IMR-90 (cell line): Measurements from ENCODE around the gene NPAS2. TPM values are rescaled to one million over a fixed set of nuclear protein-coding genes. Genes with fewer than 3 reads are reported as not detected.

Source experiments
- ATAC-seq: fragments of 200-7000 bp; cut with Tn5 transposase; 2 replicates; pipeline ENCODE4 v1.9.1; 2020; ENCODE audit warnings: low read depth, mild to moderate bottlenecking, moderate library complexity
- BruUV-seq: library from RNA; stranded (reverse); fragments of 400-500 nt; replicated peaks from 2 replicates; lab custom pipeline; 2021; lab: Mats Ljungman, UMichigan
- CTCF ChIA-PET: fragments of 300-600 bp; formaldehyde crosslinking; extraction: SDS; loops from one replicate; lab custom pipeline; 2021; ENCODE audit warnings: antibody characterized with exemption; lab: Yijun Ruan, JAX
- POLR2A ChIA-PET: fragments of 300-600 bp; sonication (Branson Sonifier 250); formaldehyde crosslinking; loops from one replicate; lab custom pipeline; 2022; ENCODE audit warnings: antibody characterized with exemption; ENCODE audit not compliant: unreplicated experiment; lab: Charles Lee
- DNase-seq: peaks from one replicate; pipeline ENCODE4 v3.0.0; 2013
- H2AFZ ChIP-seq: replicated peaks from 2 replicates; pipeline ENCODE3; 2013; ENCODE audit warnings: low read length, mild to moderate bottlenecking; ENCODE audit not compliant: poor library complexity
- H2AK5ac ChIP-seq: 2 replicates; pipeline ENCODE4 v1.6.1; 2013; ENCODE audit warnings: low read depth, low read length, inconsistent platforms
- H2AK9ac ChIP-seq: replicated peaks from 2 replicates; pipeline ENCODE3; 2013; ENCODE audit warnings: mild to moderate bottlenecking, low read depth, low read length, moderate library complexity; ENCODE audit not compliant: poor library complexity
- H2BK120ac ChIP-seq: 2 replicates; pipeline ENCODE4 v1.6.1; 2013; ENCODE audit warnings: low read depth, low read length, inconsistent platforms
- H2BK15ac ChIP-seq: 3 replicates; pipeline ENCODE4 v1.6.1; 2013; ENCODE audit warnings: low read depth, low read length, inconsistent platforms
- H2BK20ac ChIP-seq: 2 replicates; pipeline ENCODE4 v1.6.1; 2013; ENCODE audit warnings: low read depth, mild to moderate bottlenecking, inconsistent platforms, low read length, moderate library complexity
- H2BK5ac ChIP-seq: 2 replicates; pipeline ENCODE4 v1.6.1; 2013; ENCODE audit warnings: mild to moderate bottlenecking, low read depth, low read length, inconsistent platforms; ENCODE audit not compliant: poor library complexity, severe bottlenecking
- H3K14ac ChIP-seq: replicated peaks from 2 replicates; pipeline ENCODE4 v1.6.1; 2013; ENCODE audit warnings: low read depth, low read length, inconsistent platforms
- H3K18ac ChIP-seq: 2 replicates; pipeline ENCODE4 v1.6.1; 2013; ENCODE audit warnings: low read depth, low read length, control low read depth
- H3K23ac ChIP-seq: 2 replicates; pipeline ENCODE4 v1.6.1; 2013; ENCODE audit warnings: low read depth, low read length, inconsistent platforms
- H3K27ac ChIP-seq: 2 replicates; pipeline ENCODE4 v1.5.1; 2013; ENCODE audit warnings: mild to moderate bottlenecking, control low read depth, low read length; ENCODE audit not compliant: insufficient read depth
- H3K27me3 ChIP-seq: 2 replicates; pipeline ENCODE4 v1.6.1; 2013; ENCODE audit warnings: low read length; ENCODE audit not compliant: control insufficient read depth, insufficient read depth
- H3K36me3 ChIP-seq: 2 replicates; pipeline ENCODE4 v1.6.1; 2013; ENCODE audit warnings: low read length, mixed read lengths; ENCODE audit not compliant: control insufficient read depth, insufficient read depth
- H3K4ac ChIP-seq: 2 replicates; pipeline ENCODE4 v1.6.1; 2013; ENCODE audit warnings: low read depth, low read length, inconsistent platforms
- H3K4me1 ChIP-seq: 2 replicates; pipeline ENCODE4 v1.6.1; 2013; ENCODE audit warnings: low read length, mixed read lengths; ENCODE audit not compliant: control insufficient read depth, insufficient read depth
- H3K4me2 ChIP-seq: 2 replicates; pipeline ENCODE4 v1.6.1; 2013; ENCODE audit warnings: low read depth, mild to moderate bottlenecking, control low read depth, low read length, moderate library complexity
- H3K4me3 ChIP-seq: 2 replicates; pipeline ENCODE4 v1.5.1; 2013; ENCODE audit warnings: low read depth, mild to moderate bottlenecking, control low read depth, low read length, moderate library complexity; ENCODE audit not compliant: insufficient read depth
- H3K56ac ChIP-seq: 2 replicates; pipeline ENCODE4 v1.6.1; 2013; ENCODE audit warnings: low read length, inconsistent platforms; ENCODE audit not compliant: insufficient read depth; ENCODE audit errors: extremely low read depth
- H3K79me1 ChIP-seq, 2 experiments: 2 replicates each; pipeline ENCODE4 v1.6.1; 2013; ENCODE audit warnings: low read length in 2 of 2, inconsistent platforms in 1 of 2, low read depth in 1 of 2
- H3K9ac ChIP-seq: 2 replicates; pipeline ENCODE4 v1.6.1; 2013; ENCODE audit warnings: low read depth, low read length, control low read depth
- H3K9me1 ChIP-seq: 2 replicates; pipeline ENCODE4 v1.6.1; 2013; ENCODE audit warnings: low read length, inconsistent platforms; ENCODE audit not compliant: insufficient read depth
- H3K9me3 ChIP-seq: 2 replicates; pipeline ENCODE4 v1.6.1; 2013; ENCODE audit warnings: low read length; ENCODE audit not compliant: control insufficient read depth, insufficient read depth
- H4K20me1 ChIP-seq: 2 replicates; pipeline ENCODE4 v1.6.1; 2013; ENCODE audit warnings: low read length, inconsistent platforms; ENCODE audit not compliant: insufficient read depth
- H4K5ac ChIP-seq: 2 replicates; pipeline ENCODE4 v1.6.1; 2013; ENCODE audit warnings: mild to moderate bottlenecking, low read depth, low read length, control low read depth
- H4K8ac ChIP-seq, 2 experiments: 2 replicates each; pipeline ENCODE4 v1.6.1; 2013; ENCODE audit warnings: low read depth in 2 of 2, low read length in 2 of 2, control low read depth in 1 of 2, inconsistent platforms in 1 of 2
- H4K91ac ChIP-seq: 2 replicates; pipeline ENCODE4 v1.6.1; 2013; ENCODE audit warnings: low read depth, low read length, inconsistent platforms; ENCODE audit not compliant: insufficient read depth
- BHLHE40 ChIP-seq: fragments of 150-350 bp; IDR thresholded peaks from 2 replicates; pipeline ENCODE4 v1.6.1; 2016; ENCODE audit warnings: mild to moderate bottlenecking, low read depth, low read length
- CEBPB ChIP-seq: IDR thresholded peaks from 2 replicates; pipeline ENCODE4 v1.6.1; 2012; ENCODE audit warnings: low read depth, low read length, improper control_type of control experiment
- CTCF ChIP-seq: conservative IDR thresholded peaks from 2 replicates; pipeline ENCODE4 v1.5.1; 2012; ENCODE audit warnings: mild to moderate bottlenecking, low read depth, low read length, improper control_type of control experiment
- ELK1 ChIP-seq: fragments of 150-350 bp; IDR thresholded peaks from 2 replicates; pipeline ENCODE4 v1.6.1; 2016; ENCODE audit warnings: low read depth, mild to moderate bottlenecking, low read length, moderate library complexity, borderline replicate concordance
- FOS ChIP-seq: fragments of 150-350 bp; IDR thresholded peaks from 2 replicates; pipeline ENCODE4 v1.6.1; 2016; ENCODE audit warnings: low read depth, low read length
- MXI1 ChIP-seq: IDR thresholded peaks from 2 replicates; pipeline ENCODE4 v1.6.1; 2012; ENCODE audit warnings: low read depth, mild to moderate bottlenecking, low read length, moderate library complexity, borderline replicate concordance
- POLR2A ChIP-seq: IDR thresholded peaks from 2 replicates; pipeline ENCODE4 v1.6.1; 2012; ENCODE audit warnings: mild to moderate bottlenecking, low read depth, low read length
- RAD21 ChIP-seq: IDR thresholded peaks from 2 replicates; pipeline ENCODE4 v1.6.1; 2012; ENCODE audit warnings: low read length, improper control_type of control experiment
- RCOR1 ChIP-seq: IDR thresholded peaks from 2 replicates; pipeline ENCODE4 v1.6.1; 2012; ENCODE audit warnings: mild to moderate bottlenecking, low read length, improper control_type of control experiment; ENCODE audit not compliant: insufficient replicate concordance
- RFX5 ChIP-seq: IDR thresholded peaks from 2 replicates; pipeline ENCODE4 v1.8.0; 2012; ENCODE audit warnings: low read depth, mild to moderate bottlenecking, low read length, moderate library complexity
- SMC3 ChIP-seq: fragments of 150-350 bp; IDR thresholded peaks from 2 replicates; pipeline ENCODE4 v1.6.1; 2016; ENCODE audit warnings: low read depth, mild to moderate bottlenecking, antibody characterized with exemption, low read length, moderate library complexity
- WGBS, 2 experiments: methylation state at CpG; one replicate each; pipeline versions ENCODE4 v1.1.5 to v1.1.7; 2013; ENCODE audit warnings: missing lambda C conversion rate in 2 of 2; ENCODE audit not compliant: insufficient read length in 1 of 2; ENCODE audit errors: extremely low coverage in 2 of 2; 5-methylcytosine and 5-hydroxymethylcytosine counted together
- dilution Hi-C: fragments of 300-500 bp; cut with HindIII; formaldehyde crosslinking; loops from one replicate; pipeline ENCODE4 v1.14.3; 2018; ENCODE audit warnings: low sequenced_read_pairs; ENCODE audit not compliant: unreplicated experiment
- in situ Hi-C: fragments of 300-500 bp; cut with MboI; formaldehyde crosslinking; loops from 3 replicates; pipeline ENCODE4 v1.14.3; 2019; ENCODE audit warnings: low sequenced_read_pairs, inconsistent platforms, mixed read lengths
- intact Hi-C: fragments of 100-400 bp; cut with micrococcal nuclease; formaldehyde crosslinking; loops from 2 replicates; pipeline ENCODE4 v1.10.0; 2022
- polyA plus RNA-seq, 3 experiments: library from polyadenylated mRNA; depleted of rRNA; stranded (reverse); fragments of >200 nt; gene quantifications; 2 replicates each; pipeline ENCODE4 v1.2.3, GENCODE V29; 2012; ENCODE audit warnings: low replicate concordance in 1 of 3
- total RNA-seq: library from RNA; depleted of rRNA; stranded (reverse); fragments of >200 nt; gene quantifications from 2 replicates; pipeline ENCODE4 v1.2.3, GENCODE V29; 2012
- TF ChIP-seq, protein P1 (sequence below): fragments of 150-350 bp; IDR thresholded peaks from 2 replicates; pipeline ENCODE4 v1.6.1; 2017; ENCODE audit warnings: mild to moderate bottlenecking, antibody characterized with exemption, low read length, low read depth

NPAS2 gene
- total and polyA plus RNA-seq, 2 of the 4 experiments (the other 2 are of a cell fraction), result 5.2 to 14.8 TPM

DNA sequence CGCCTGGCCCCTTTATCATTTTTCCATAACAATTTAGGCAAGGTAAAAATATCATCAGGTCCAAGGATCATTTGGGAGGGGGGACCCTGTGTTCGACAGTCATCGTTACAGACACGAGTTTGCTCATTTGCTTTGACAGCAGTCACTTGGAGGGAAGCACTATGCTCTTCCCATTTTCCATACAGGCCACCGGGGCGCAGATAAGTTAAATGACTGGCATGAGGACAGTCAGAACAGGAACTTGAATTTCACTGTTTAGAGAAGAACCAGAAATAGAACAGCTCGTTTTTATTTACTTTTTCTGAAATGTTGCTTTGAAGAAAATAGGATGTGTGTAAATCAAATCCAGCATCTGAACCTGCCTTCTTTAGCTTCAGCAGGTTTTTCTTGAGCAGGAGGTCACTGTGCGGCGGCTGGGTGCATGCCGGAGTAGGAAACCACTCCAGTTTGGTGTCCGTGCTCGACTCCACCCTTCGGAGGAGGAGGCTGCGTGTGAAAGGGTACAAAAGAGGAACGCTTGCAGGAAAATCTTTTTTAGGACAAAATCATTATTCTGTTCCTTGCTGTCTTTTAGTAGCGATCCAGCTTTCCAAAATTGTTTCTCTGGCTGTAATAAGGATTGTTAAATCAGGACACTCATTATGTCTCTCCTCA is 15.2 kb downstream of the NPAS2 start:
- Histone ChIP-seq H3K9me1 (peaks cover 11% of the 10 kb centered on the region; the same call in 1 of the 2 replicates), H2AK9ac (no peak overlapping the region), H3K4me3 (no peak overlapping the region), H3K79me1 (peaks cover 29 to 51% of the 10 kb centered on the region in 2 experiments), H3K4me1 (peaks cover 10% of the 10 kb centered on the region), H2BK15ac (no peak overlapping the region), H3K14ac (no peak overlapping the region), H3K27me3 (no peaks in the 10 kb centered on the region), H3K56ac (no peak overlapping the region), H2AFZ (no peak overlapping the region), H4K5ac (no peak overlapping the region), H3K4ac (no peak overlapping the region), H4K91ac (no peak overlapping the region), H3K9ac (no peak overlapping the region), H3K27ac (no peak overlapping the region), H3K9me3 (no peaks in the 10 kb centered on the region), H4K8ac (no peak overlapping the region), H3K18ac (no peak overlapping the region), H2BK120ac (no peak overlapping the region), H2AK5ac (no peak overlapping the region), H3K23ac (no peak overlapping the region), H2BK5ac (no peak overlapping the region), H3K4me2 (no peak overlapping the region), H2BK20ac (no peak overlapping the region), H3K36me3 (peaks cover 2% of the 10 kb centered on the region; the same call in 1 of the 2 replicates), H4K20me1 (peaks cover 35% of the 10 kb centered on the region; the same call in 1 of the 2 replicates)
- CTCF ChIA-PET, result no interaction called here
- intact Hi-C loops (no loop called here), in situ Hi-C loops (no loop called here), dilution Hi-C loops (no loop called here)
- POLR2A ChIA-PET, result no interaction called here
- no TSS peak for BruUV-seq
- TF ChIP-seq RAD21 (no peak), ELK1 (no peak), MXI1 (no peak), BHLHE40 (no peak), FOS (no peak), CTCF (no peak), RCOR1 (no peak), SMC3 (no peak), POLR2A (no peak), CEBPB (no peak), RFX5 (no peak)
- TF ChIP-seq, protein P1, sequence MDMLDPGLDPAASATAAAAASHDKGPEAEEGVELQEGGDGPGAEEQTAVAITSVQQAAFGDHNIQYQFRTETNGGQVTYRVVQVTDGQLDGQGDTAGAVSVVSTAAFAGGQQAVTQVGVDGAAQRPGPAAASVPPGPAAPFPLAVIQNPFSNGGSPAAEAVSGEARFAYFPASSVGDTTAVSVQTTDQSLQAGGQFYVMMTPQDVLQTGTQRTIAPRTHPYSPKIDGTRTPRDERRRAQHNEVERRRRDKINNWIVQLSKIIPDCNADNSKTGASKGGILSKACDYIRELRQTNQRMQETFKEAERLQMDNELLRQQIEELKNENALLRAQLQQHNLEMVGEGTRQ, result no peak
- WGBS, 2 experiments, result 97% methylated on average over 6 of the region's 16 CpGs; no CpG with 5 or more reads in 1 of the 2 experiments
- no peak for ATAC-seq
- DNase-seq, result no peak
